Fibroblast of skin of back (primary cell): ENCODE measurements around the gene C11orf71. TPM values are rescaled to one million over a fixed set of nuclear protein-coding genes. Genes with fewer than 3 reads are reported as not detected.

Source experiments
- DNase-seq: peaks from one replicate; pipeline ENCODE4 v3.0.0-alpha.2; 2013
- polyA plus RNA-seq, 2 experiments: library from polyadenylated mRNA; unstranded; fragments of 120-200 nt; gene quantifications; one replicate each; pipeline ENCODE4 v1.2.1, GENCODE V29; 2013; ENCODE audit not compliant: insufficient read length in 2 of 2

Gene C11orf71, protein sequence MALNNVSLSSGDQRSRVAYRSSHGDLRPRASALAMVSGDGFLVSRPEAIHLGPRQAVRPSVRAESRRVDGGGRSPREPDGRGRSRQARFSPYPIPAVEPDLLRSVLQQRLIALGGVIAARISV
- polyA plus RNA-seq (2013, experiment 1 of 2; ENCODE audit: insufficient read length), result 0.83 TPM
- polyA plus RNA-seq (2013, experiment 2 of 2; ENCODE audit: insufficient read length), result 1.3 TPM

- peak; percentile 99 for DNase-seq
Observed at GRCh38 chr11:114400216-114400914, at the start of gene C11orf71, which contains the start of gene RBM7. TSS of gene C11orf71 (minus strand) at chr11:114400511. CDS start at chr11:114400331, 180 bp downstream. TSS of gene RBM7 (plus strand) at chr11:114400666. CDS start at chr11:114400672, 6 bp downstream.

DNA sequence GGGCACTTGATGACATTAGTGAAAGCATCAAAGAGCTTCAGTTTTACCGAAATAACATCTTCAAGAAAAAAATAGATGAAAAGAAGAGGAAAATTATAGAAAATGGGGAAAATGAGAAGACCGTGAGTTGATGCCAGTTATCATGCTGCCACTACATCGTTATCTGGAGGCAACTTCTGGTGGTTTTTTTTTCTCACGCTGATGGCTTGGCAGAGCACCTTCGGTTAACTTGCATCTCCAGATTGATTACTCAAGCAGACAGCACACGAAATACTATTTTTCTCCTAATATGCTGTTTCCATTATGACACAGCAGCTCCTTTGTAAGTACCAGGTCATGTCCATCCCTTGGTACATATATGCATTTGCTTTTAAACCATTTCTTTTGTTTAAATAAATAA, 49.5 kb upstream of the C11orf71 start:
- no peak for DNase-seq

DNA sequence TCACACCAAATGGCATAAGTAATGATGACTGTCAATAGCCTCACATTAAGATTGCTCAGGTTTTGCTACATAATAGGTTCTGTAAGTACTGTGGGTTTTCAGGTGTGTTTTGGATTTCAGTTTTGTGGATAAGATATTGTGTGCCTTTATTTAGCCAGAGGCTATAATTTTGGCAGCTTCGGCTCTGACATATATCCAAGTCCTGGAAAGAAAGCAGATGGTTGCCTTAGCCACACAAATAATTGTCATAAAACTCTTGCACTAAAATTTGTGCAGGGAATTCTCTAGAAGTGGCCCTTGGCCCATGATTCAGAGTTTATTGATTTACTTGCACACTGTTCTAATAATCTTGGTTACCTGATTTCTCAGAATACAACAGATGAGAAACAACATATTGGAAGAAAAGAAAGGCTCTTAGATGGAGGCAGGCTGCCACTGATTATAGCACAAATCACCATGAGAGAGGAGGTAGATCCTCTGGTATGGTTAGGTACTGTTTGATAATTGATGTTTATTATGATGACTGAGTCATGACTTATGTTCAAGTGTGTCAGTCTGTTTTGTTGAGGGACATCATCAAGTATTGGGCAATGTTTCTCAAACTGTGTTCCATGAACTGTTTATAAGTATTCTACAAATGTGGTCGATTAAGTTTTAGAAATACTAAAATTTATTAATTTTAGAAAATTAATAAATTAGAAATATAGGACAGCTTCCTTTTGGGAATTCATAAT, 48.6 kb upstream of the C11orf71 start:
- no peak for DNase-seq

DNA sequence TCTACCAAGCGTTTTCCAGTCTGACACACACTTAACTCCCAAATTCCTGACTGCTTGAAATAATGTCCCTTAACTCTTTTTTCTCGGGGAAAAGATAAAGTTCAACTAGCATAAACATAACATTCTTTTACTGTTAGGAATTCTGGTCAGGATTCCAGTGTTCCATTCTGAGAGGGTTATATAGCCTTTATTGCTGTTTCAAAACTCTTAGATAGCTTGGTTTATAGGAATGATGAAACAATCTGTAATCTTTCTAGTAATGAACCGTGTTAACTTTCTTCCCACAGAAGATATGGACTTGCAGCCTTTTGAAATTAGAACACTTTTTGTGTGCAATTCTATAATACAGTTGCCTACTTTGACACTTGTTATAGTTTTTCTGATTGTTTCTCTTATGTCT, 47.6 kb upstream of the C11orf71 start:
- DNase-seq, result peak; percentile 82

DNA sequence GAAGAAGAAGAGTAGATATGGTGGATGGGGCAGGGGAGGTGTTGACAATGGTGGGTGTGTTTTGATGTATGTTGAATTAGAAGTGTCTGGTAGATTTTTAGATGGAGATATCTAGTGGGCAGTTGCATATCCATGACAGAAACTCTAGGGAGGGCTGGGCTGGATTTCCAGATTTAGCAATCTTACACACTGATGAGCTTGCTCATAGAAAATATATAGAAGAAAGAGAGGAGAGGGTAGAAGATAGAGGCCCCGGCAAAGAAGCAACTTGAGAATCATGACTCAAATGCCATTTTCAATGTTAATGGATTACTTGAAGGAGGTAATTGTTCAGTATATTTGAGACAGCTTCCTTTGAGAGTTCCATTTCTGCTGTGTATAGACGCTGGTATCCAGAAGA, 47.1 kb upstream of the C11orf71 start:
- peak; percentile 7 for DNase-seq

- DNase-seq, result no peak
Observed at GRCh38 chr11:114442536-114442935, 42.2 kb upstream of the C11orf71 start.

- DNase-seq, result no peak
Observed at GRCh38 chr11:114441921-114442320, 41.6 kb upstream of the C11orf71 start.

DNA sequence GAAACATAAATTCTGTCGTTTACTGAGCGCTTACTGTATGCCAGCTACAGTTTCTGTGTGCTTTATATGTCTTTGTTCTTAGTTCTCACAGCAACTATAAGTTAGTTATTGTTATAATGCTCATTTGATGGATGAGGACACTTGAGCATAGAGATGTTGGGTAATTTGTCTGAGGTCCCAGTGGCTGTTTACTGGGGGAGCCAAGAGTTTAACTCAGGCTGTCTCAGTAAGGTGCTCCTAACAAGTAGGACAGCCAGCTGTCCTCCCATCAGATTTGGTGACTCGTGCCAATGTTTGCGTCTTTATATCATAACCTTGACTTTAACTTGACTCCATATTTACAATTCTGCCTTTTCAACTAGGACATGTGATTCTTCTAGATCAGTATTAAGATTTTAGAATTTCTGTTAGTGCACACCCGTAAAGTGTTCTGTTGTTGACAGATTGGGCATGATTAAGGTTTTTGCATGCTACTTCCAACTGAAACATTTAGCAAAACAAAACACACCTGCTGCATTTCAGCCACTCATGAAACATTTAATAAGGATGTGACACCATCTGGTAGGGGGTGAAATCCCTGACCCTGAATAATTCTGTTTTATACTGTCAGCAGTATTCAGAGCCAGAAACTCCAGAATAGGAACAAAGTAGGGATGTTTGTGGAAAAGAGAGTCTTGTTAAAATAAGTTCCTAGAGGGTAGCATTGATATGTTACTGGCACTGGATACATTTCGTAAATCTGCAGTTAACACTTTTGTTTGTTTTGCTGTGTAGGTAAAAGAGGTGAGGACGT, 40.9 kb upstream of the C11orf71 start:
- no peak for DNase-seq

- DNase-seq, result peak; percentile 7
Observed at GRCh38 chr11:114440121-114440860, 40.0 kb upstream of the C11orf71 start.

DNA sequence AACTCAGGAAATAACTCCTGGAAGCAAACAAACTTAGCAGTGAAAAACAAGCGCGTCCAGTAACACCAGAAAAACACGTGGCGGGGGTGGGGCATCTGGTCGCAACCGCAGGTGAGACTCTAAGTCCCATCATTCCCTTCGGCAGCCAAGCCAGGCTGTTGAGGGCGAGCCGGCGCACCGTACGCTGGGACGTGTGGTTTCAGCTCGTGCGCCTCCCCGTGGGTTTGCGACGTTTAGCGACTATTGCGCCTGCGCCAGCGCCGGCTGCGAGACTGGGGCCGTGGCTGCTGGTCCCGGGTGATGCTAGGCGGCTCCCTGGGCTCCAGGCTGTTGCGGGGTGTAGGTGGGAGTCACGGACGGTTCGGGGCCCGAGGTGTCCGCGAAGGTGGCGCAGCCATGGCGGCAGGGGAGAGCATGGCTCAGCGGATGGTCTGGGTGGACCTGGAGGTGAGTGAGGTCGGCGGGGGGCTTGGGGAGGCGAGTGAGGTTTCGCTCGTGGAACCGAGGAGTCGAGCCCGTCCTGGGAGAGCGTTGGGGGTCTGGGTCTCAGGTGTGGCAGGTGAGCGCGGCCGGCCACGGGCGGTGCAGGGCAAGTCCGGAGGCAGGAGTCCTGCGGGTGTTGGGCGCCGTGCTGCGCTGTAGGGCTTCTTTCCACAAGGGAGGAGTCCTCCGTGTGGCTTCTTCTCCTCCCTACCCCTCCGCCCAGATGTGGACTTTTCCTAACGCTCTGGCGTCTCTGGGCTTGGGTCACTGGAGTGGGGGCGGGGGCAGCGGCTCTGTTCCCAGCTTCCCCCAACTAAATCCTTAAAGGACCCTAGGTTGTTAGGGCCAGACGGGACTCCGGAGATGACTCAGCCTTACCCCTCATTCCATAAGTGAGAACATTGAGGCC, 39.2 kb upstream of the C11orf71 start, which contains the start of gene REXO2:
TSS of gene REXO2 (plus strand) at position 239 of the 892 bp plus-strand sequence. CDS start at position 301, 62 bp downstream.
- peak; percentile 93 for DNase-seq

DNA sequence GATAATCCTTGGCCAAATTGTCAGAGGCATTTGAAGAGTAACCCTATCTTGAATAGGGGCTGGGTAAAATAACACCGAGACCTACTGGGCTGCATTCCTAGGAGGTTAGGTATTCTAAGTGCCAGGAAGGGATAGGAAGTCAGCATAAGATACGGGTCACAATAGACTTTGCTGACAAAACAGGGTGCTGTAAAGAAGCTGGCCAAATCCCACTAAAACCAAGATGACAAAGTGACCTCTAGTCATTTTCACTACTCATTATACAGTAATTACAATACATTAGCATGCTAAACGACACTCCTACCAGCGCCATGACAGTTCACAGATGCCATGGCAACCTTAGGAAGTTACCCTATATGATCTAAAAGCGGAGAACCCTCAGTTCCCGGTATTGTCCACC, 38.0 kb upstream of the C11orf71 start:
- peak; percentile 35 for DNase-seq

GRCh38 chr11:114433376-114433775, 33.1 kb upstream of the C11orf71 start:
- DNase-seq, result no peak

DNA sequence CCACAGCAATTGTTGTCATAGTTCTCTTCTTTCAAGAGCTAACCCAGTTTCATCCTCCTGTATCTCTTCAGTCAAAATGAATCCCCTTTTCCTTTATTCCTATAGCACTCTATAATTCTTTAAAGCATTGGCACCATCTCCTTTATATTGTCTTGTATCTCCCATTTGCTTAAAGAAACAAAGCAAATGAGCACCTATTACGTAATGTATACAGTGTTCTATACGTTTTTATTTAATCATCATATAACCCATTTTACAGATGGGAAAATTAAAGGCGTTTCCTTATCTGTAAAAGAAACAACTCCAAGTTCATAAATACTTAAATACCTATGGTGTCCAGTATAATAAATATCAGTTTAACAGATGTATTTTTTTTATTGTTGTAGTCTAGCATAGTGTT, 32.6 kb upstream of the C11orf71 start:
- DNase-seq, result no peak

DNA sequence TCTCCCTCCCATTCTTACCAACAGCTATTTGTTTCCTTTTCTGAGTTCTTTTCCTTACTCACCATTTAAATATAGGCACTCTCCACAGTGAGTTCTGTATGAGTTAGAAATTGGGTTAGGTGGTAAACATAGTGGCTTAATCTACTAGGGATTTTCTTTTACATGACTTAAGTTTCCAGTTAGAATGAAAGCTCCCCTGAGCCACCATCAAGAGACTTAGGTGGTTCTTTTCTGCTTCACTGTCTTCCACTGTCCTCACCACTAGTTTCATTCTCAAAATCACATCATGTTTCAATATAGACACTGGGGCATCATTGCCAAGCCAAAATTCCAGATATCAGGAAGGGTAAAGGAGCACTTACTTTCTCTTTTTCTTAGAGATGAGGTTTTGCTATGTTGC, 30.0 kb upstream of the C11orf71 start:
- DNase-seq, result no peak

DNA sequence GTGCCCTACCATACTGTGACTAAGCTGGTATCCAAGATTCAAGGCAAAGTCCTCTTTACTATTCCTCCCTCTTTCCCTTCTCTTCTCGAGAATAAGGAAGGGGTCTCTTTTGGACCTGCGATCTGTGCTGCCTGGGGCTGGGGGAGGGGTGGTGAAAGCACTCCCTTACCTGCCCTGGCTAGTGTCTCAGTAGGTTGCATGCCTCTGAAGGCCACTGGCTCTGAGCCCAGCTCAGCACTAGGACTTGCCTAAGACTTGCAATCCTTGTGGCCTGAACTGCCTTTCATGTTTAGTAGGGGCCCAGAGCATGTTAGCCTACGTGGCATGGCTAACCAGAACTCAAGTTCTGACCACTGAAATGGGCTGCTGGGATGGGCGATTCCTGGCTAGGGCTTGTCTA, 26.0 kb upstream of the C11orf71 start:
- DNase-seq, result no peak

DNA sequence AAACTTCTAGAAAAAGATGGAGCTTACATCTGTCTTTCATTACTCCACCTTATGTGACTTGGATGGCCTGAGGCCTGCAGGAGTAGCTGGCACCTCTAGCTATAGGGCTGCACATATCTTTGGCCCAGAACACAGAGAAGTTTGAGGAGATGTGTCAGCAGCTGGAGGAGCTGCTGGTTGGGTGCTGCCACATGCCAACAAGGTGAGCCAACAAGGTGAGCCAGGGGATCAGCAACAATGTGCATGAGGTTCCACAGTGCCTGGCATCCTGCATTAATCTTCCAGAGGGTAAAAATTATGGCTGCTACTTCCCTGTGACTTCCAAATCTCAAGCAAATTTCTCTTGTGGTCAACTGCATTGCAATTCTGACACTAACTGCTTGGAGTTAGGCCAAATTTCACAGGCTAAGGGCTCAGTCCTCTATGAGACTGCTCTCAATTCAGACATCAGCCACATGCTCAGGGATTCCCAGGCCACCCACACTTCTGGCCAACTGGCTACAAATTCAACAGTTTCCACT, 16.2 kb upstream of the C11orf71 start:
- peak; percentile 52 for DNase-seq

DNA sequence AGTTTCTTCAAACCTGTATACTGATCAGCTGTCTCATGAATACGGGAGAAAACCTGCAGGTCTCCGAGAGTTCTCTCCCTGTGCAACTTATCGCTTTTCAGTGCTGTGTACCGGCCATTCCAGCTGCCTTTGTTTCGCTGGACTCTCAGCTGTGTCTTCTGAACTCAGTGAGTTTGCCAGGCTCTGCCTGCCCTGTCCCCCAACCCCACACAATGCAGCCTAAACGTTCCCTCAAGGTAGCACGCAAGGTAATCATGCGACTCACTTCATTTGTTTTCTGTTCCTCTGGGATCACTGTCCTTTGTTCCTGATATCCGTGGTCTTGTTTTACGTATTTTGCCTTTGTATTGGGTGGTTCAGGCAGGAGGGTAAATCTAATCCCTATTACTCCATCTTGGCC, 13.6 kb upstream of the C11orf71 start:
- no peak for DNase-seq

- DNase-seq, result no peak
Observed at GRCh38 chr11:114412946-114413345, 12.6 kb upstream of the C11orf71 start.

DNA sequence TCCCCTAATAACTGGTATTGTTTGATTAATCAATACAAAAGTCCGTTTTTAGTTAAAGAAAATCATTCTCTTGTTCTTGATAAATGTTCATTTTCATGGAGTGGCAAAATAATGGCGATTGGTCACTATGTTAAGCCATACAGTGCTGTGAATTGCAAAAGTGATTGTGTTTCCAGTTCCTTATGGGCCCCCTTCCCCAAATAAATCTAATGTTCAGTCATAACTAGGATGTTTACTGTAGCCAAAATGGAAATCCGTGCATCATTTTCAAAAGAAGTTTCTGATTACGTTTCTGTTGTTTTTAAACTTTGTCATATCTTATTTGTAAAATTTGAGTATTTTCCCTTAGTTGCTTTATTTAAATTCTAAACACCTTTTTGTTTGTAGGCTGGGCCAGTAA, 1.0 kb upstream of the C11orf71 start:
- DNase-seq, result no peak

DNA sequence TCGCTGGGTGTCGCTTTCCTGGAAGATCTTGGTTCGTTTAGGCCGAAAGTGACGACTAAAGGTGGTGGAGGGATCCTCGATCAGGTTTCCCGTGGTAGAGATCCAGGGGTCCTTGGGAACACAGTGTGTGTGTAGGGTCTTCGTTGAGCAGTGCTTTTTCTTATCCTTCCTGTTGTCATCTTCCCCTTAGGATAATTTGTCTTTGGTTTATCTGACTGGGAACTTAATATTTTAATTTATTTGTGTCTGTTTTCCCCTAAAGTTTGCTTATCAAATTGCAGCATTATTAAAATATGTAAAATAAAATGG, 558 bp upstream of the C11orf71 start:
- DNase-seq, result no peak
